GM23338 (cell line): Measurements from ENCODE around the gene RPL22. TPM values are rescaled to one million over a fixed set of nuclear protein-coding genes. Genes with fewer than 3 reads are reported as not detected.

Experiments used
- ATAC-seq: fragments of 200-7000 bp; cut with Tn5 transposase; 3 replicates; pipeline ENCODE4 v1.9.1; 2020
- DNase-seq: peaks from one replicate; pipeline ENCODE4 v3.0.0-alpha.2; 2015; ENCODE audit warnings: low spot score
- H2AFZ ChIP-seq: fragments of 200-600 bp; sonication (generic); 2 replicates; pipeline ENCODE4 v1.8.0; 2016; ENCODE audit warnings: antibody characterized with exemption, mild to moderate bottlenecking, moderate library complexity
- H3F3A ChIP-seq: fragments of 200-600 bp; sonication (generic); replicated peaks from 2 replicates; pipeline ENCODE4 v1.8.0; 2017; ENCODE audit warnings: antibody characterized with exemption, mixed run types, low read depth
- H3K27ac ChIP-seq: fragments of 200-600 bp; sonication (generic); 2 replicates; pipeline ENCODE4 v1.6.1; 2016; ENCODE audit warnings: low read depth
- H3K27me3 ChIP-seq: fragments of 200-600 bp; sonication (generic); 2 replicates; pipeline ENCODE4 v1.8.0; 2016; ENCODE audit warnings: mild to moderate bottlenecking, mixed run types, moderate library complexity; ENCODE audit not compliant: insufficient read depth
- H3K36me3 ChIP-seq: fragments of 200-600 bp; sonication (generic); 2 replicates; pipeline ENCODE4 v1.8.0; 2016; ENCODE audit warnings: mild to moderate bottlenecking; ENCODE audit not compliant: insufficient read depth
- H3K4me1 ChIP-seq: fragments of 200-600 bp; sonication (generic); 2 replicates; pipeline ENCODE4 v1.8.0; 2016; ENCODE audit warnings: mild to moderate bottlenecking, moderate library complexity; ENCODE audit not compliant: insufficient read depth
- H3K4me2 ChIP-seq: fragments of 200-600 bp; sonication (generic); 2 replicates; pipeline ENCODE4 v1.7.1; 2017; ENCODE audit warnings: mixed run types
- H3K4me3 ChIP-seq: fragments of 200-600 bp; sonication (generic); 2 replicates; pipeline ENCODE4 v1.6.1; 2016; ENCODE audit warnings: mixed run types
- H3K79me2 ChIP-seq: fragments of 200-600 bp; sonication (generic); replicated peaks from 2 replicates; pipeline ENCODE4 v1.8.0; 2017; ENCODE audit warnings: mild to moderate bottlenecking; ENCODE audit not compliant: insufficient read depth
- H3K9me2 ChIP-seq: fragments of 200-600 bp; sonication (generic); 2 replicates; pipeline ENCODE4 v1.8.0; 2017; ENCODE audit not compliant: insufficient read depth
- H4K20me1 ChIP-seq: fragments of 200-600 bp; sonication (generic); replicated peaks from 2 replicates; pipeline ENCODE4 v1.8.0; 2017; ENCODE audit warnings: mild to moderate bottlenecking; ENCODE audit not compliant: insufficient read depth
- H3K27ac Mint-ChIP-seq: 2 replicates; pipeline ENCODE4 v1.8.0; 2020; ENCODE audit warnings: inconsistent platforms, mild to moderate bottlenecking, moderate library complexity, mixed read lengths
- H3K27me3 Mint-ChIP-seq: 3 replicates; pipeline ENCODE4 v1.8.0; 2022; ENCODE audit warnings: low read depth, mild to moderate bottlenecking, moderate library complexity, mixed read lengths, inconsistent platforms; ENCODE audit not compliant: insufficient read depth, poor library complexity
- H3K36me3 Mint-ChIP-seq: 3 replicates; pipeline ENCODE4 v1.8.0; 2021; ENCODE audit warnings: low read depth, mild to moderate bottlenecking, inconsistent platforms, moderate library complexity, mixed read lengths
- H3K4me1 Mint-ChIP-seq: 3 replicates; pipeline ENCODE4 v1.8.0; 2020; ENCODE audit warnings: mild to moderate bottlenecking, inconsistent platforms, mixed read lengths
- H3K4me3 Mint-ChIP-seq: 3 replicates; pipeline ENCODE4 v1.8.0; 2021; ENCODE audit warnings: moderate library complexity, mild to moderate bottlenecking, inconsistent platforms, mixed read lengths
- H3K9me3 Mint-ChIP-seq: 3 replicates; pipeline ENCODE4 v1.8.0; 2020; ENCODE audit warnings: moderate library complexity, mild to moderate bottlenecking, inconsistent platforms, mixed read lengths
- CREB1 ChIP-seq: fragments of 250-450 bp; sonication (Bioruptor Pico); IDR thresholded peaks from 2 replicates; pipeline ENCODE4 v1.5.0; 2020; ENCODE audit warnings: low read depth, mild to moderate bottlenecking, moderate library complexity
- ETS1 ChIP-seq: IDR thresholded peaks from 2 replicates; pipeline ENCODE4 v1.6.1; 2016; ENCODE audit warnings: antibody characterized with exemption
- EZH2 ChIP-seq: fragments of 200-600 bp; sonication (generic); IDR thresholded peaks from one replicate; pipeline ENCODE4 v1.8.0; 2017; ENCODE audit warnings: antibody characterized with exemption, mild to moderate bottlenecking, low read depth; ENCODE audit not compliant: unreplicated experiment
- EZH2phosphoT487 ChIP-seq: fragments of 200-600 bp; sonication (generic); IDR thresholded peaks from one replicate; pipeline ENCODE4 v1.8.1; 2018; ENCODE audit warnings: antibody characterized with exemption; ENCODE audit not compliant: unreplicated experiment
- JUNB ChIP-seq: IDR thresholded peaks from one replicate; pipeline ENCODE4 v1.6.1; 2016; ENCODE audit warnings: antibody characterized with exemption; ENCODE audit not compliant: unreplicated experiment
- REST ChIP-seq: IDR thresholded peaks from one replicate; pipeline ENCODE4 v1.6.1; 2018; ENCODE audit warnings: antibody characterized with exemption; ENCODE audit not compliant: unreplicated experiment
- STAT1 ChIP-seq: IDR thresholded peaks from one replicate; pipeline ENCODE4 v1.6.1; 2016; ENCODE audit warnings: antibody characterized with exemption; ENCODE audit not compliant: unreplicated experiment
- ZNF114 ChIP-seq: fragments of 250-450 bp; sonication (Bioruptor Pico); IDR thresholded peaks from 2 replicates; pipeline ENCODE4 v1.5.0; 2020; ENCODE audit warnings: mild to moderate bottlenecking, moderate library complexity
- polyA plus RNA-seq: library from polyadenylated mRNA; unstranded; fragments of >200 nt; fragmentation: Nextera tagmentation; extraction: Ambion mirVana; gene quantifications from 2 replicates; pipeline ENCODE4 v1.2.1, GENCODE V29; 2016
- total RNA-seq: library from RNA; depleted of rRNA; stranded (reverse); fragments of >200 nt; shearing (Covaris generic); gene quantifications from 2 replicates; pipeline ENCODE4 v1.2.3, GENCODE V29; 2014

Gene RPL22
- total and polyA plus RNA-seq, 2 experiments from 2014 or later, result 145 to 818 TPM

GRCh38 chr1:6174621-6175410, 24.6 kb downstream of the RPL22 start (continued):
- TF ChIP-seq CREB1 (CRISPR knock-in tag), result no peak
- no peak for TF ChIP-seq ETS1
- TF ChIP-seq JUNB, result no peak
- TF ChIP-seq ZNF114 (CRISPR knock-in tag), result no peak
- TF ChIP-seq REST, result no peak
- no peak for TF ChIP-seq STAT1
- no peak for TF ChIP-seq EZH2

DNA sequence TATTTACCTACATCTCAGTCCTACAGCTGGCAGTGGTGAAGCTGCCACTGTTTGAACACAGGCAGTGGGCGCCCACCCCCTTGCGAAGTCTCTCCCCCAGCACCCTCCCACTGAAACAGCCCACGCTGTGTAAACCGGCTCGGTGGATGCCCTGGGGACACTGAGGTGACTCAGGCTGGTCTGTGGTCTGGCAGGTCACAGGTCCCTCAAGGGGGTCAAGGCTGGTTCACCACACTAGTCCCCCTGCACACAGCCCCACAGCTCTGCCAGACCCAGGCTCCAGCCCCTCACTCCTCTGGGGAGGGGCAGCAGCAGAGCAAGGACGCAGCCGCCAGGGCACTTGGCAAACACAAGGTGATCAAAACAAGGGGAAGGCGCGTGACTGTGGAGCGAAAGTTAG, 26.8 kb downstream of the RPL22 start:
- ATAC-seq (no peak), DNase-seq (no peak)
- H3F3A ChIP-seq, result no peaks in the 10 kb centered on the region
- H3K27ac ChIP-seq, result no peak overlapping the region
- Mint-ChIP-seq H3K27ac (no peak overlapping the region), H3K4me3 (no peak overlapping the region), H3K27me3 (peaks cover 18% of the 10 kb centered on the region), H3K36me3 (no peaks in the 10 kb centered on the region; the same call in 2 of the 3 replicates), H3K9me3 (no peaks in the 10 kb centered on the region; the same call in 2 of the 3 replicates), H3K4me1 (peaks cover 4% of the 10 kb centered on the region; the same call in 2 of the 3 replicates)
- H3K4me3 ChIP-seq, result no peak overlapping the region
- H3K27me3 ChIP-seq, result peaks cover 10% of the 10 kb centered on the region
- no peaks in the 10 kb centered on the region for H3K79me2 ChIP-seq
- H3K4me1 ChIP-seq, result no peaks in the 10 kb centered on the region
- TF ChIP-seq EZH2phosphoT487, result no peak
- H3K9me2 ChIP-seq, result 0 out of 2 replicates have a peak, but pooled peaks cover 6% of the 10 kb centered on the region
- no peaks in the 10 kb centered on the region for H4K20me1 ChIP-seq
- H3K4me2 ChIP-seq, result no peak overlapping the region
- H3K36me3 ChIP-seq, result no peaks in the 10 kb centered on the region
- no peak overlapping the region for H2AFZ ChIP-seq
